ENCODE results near the gene CLIC5. TPM values are rescaled to one million over a fixed set of nuclear protein-coding genes. Genes with fewer than 3 reads are reported as not detected.

Gene CLIC5
- polyA plus RNA-seq (ENCODE audit: insufficient read length in 10 of 10), result 10 to 100 TPM; 12.3 to 20.3 (median 16.0) TPM
- long read RNA-seq, donor 1, full-length matches to known transcripts, result 2 of 2 reads
- long read RNA-seq, donor 1, partial matches to known transcripts, result 0 of 2 reads
- long read RNA-seq, donor 1, other reads (novel, unspliced or antisense), result 0 of 2 reads
- long read RNA-seq, donor 2, full-length matches to known transcripts, result 5 of 5 reads
- long read RNA-seq, donor 2, partial matches to known transcripts, result 0 of 5 reads
- long read RNA-seq, donor 2, other reads (novel, unspliced or antisense), result 0 of 5 reads
- long read RNA-seq, donor 3, result 0 reads
- long read RNA-seq, donor 4, full-length matches to known transcripts, result 3 of 3 reads
- long read RNA-seq, donor 4, partial matches to known transcripts, result 0 of 3 reads
- long read RNA-seq, donor 4, other reads (novel, unspliced or antisense), result 0 of 3 reads
- long read RNA-seq, donor 5, full-length matches to known transcripts, result 10 of 10 reads
- long read RNA-seq, donor 5, partial matches to known transcripts, result 0 of 10 reads
- long read RNA-seq, donor 5, other reads (novel, unspliced or antisense), result 0 of 10 reads
- long read RNA-seq, donor 6, full-length matches to known transcripts, result 2 of 2 reads
- long read RNA-seq, donor 6, partial matches to known transcripts, result 0 of 2 reads
- long read RNA-seq, donor 6, other reads (novel, unspliced or antisense), result 0 of 2 reads
- long read RNA-seq, donor 7, full-length matches to known transcripts, result 1 of 1 reads
- long read RNA-seq, donor 7, partial matches to known transcripts, result 0 of 1 reads
- long read RNA-seq, donor 7, other reads (novel, unspliced or antisense), result 0 of 1 reads
- long read RNA-seq, donor 8, full-length matches to known transcripts, result 1 of 1 reads
- long read RNA-seq, donor 8, partial matches to known transcripts, result 0 of 1 reads
- long read RNA-seq, donor 8, other reads (novel, unspliced or antisense), result 0 of 1 reads
- long read RNA-seq, donor 9, full-length matches to known transcripts, result 1 of 1 reads
- long read RNA-seq, donor 9, partial matches to known transcripts, result 0 of 1 reads
- long read RNA-seq, donor 9, other reads (novel, unspliced or antisense), result 0 of 1 reads

DNA sequence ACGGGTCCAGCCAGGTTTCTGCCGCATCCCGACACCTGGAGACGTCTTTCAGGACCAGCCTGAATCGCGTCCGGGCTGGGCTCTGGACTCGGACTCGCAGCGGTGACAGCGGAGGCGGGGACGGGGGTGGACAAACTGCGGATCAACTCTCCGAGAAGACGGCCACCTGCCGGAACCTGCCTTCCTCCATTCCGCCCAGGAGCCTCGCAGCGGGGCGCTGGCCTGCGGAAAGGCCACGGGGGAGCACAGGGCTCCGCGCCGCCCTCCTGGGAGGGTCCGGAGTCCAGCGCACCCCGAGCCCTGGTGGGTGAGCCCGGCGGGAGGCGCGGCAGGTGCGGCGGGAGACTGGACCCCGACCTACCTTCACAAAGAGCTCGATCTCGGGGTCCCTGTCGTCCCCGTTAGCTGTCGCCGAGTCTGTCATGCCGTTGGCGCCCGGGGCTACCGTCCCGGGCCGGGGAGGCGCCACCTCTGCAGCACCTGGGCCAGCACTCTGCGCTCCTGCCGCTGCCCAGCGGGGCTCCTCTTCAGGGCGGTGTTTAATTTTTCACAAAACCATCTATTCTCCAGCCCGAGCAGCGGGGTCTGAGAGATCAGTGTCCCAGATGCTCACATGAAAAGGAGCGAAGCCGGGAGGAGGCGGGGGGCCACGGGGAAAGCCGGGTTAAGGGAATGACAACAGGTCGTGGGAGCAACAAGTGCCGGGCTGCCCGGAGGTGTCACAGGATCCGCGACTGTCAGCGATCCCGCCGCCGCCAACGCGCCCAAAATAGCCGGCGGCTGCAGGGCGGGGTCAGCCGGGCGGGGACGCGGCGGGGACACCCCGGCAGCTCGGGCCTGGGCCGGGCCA, at the start of gene CLIC5:
TSS of gene CLIC5 (minus strand) at position 742 of the 850 bp plus-strand sequence. CDS start at position 424, 318 bp downstream.
- DNase-seq, result peak in 1 of 3 donors; percentile 32

DNA sequence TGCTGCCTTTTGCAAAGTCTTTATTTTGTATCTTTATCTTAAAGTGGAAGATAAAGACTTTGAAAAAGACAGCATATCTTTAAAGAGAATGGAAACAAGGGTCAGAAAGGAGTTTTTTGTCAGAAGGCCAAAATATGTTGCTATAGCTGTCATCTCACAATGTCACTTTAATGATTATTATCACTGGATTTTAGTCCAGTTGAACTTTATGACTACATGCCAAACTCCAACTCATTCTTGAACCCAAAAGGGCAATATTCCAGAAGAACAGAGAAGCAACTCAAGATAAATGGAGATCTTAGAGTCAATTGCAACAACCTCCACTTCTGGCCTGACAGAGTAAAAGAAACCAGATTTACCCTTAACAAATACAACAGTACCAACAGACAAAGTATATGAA, 47.3 kb upstream of the CLIC5 start:
- DNase-seq, result no peak

DNA sequence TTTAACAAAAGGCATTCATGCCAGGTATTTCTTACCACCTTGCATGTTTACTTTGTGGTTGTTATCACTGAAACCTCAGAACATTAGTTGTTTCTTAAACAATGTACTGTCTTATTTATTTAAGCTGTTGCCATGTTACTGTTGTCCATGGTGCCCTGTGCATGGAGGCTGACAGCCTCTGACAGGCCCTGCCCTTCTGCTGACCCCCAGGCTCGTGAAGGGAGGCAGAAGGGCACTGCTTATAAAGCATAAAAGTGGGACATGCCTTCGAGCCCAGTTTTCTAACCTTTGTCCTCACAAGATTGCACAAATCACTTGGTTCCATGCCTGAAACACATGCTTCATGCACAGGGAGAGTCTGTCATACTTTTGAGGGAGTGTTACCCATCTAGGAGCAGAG, 46.7 kb upstream of the CLIC5 start:
- DNase-seq, result no peak

DNA sequence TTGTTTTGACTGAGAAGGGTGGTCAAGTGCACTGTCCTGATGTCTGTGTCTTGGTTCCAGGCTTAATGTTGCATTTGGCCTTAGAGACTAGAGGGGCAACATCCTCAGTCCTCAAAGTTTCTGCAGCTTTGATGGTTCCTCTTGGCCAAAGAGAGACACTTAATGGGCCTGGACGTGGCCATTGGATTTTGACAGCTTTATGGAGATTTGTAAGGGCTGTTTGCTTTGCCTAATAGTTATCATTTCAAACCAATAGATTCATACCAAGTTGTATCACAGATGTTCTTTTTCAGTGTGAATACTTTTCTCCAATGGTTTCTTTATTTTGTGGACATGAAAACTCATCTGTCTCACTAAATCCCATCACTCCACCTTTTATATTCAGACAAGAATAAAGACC, 45.8 kb upstream of the CLIC5 start:
- no peak for DNase-seq

DNA sequence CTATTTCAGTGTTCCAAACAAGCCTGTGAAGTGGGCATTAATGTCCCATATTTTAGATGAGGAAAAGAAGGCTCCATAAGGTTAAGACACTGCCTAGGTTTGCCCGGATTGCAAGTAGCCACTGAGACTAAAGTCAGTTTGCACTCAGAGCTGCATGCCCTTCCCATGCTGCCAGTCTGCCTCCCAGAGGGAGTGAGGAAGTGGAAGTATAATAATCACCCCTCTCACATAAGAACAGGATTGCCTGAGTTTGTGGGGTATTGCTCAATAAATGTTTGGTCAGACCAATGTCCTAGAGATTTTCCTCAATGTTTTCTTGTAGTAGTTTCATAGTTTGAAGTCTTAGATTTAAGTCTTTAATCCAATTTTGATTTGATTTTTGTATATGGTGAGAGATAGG, 43.9 kb upstream of the CLIC5 start:
- DNase-seq, result no peak

DNA sequence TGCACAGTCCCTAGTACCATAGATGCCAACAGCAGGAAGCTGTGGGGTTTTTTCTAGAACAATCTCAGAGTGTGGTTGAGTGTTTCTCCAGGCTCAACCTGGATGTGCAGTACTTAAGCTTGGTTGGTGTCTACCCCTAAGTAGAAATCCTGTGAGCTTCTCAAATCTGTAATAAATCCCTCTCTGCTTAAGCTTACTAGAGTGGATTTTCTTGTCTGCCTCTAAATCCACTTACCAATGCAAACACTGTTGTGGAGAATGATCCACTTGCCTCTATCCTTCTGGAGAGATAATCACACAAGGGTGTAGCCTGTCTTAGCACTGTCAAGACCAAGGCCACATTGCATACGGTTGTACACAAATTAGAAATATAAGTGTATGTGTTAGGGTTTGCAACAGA, 43.3 kb upstream of the CLIC5 start:
- no peak for DNase-seq

DNA sequence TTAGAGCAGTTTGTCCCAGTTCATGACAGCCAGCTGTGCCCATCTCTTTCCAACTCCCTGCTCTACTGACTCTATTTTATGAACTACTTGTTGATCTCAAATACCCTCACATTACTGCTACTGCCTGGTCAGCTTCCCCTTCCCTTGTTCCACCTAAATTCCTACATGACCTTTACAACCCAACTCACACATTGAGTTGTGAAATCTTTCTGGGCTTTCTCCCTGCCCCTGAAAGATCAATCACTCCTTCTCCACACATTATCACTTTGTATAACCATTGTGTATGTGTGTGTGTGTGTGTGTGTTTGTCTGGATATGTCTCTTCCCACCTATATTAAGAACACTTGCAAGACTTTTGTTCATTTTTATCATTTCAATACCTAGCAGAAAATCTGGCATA, 42.1 kb upstream of the CLIC5 start:
- no peak for DNase-seq

DNA sequence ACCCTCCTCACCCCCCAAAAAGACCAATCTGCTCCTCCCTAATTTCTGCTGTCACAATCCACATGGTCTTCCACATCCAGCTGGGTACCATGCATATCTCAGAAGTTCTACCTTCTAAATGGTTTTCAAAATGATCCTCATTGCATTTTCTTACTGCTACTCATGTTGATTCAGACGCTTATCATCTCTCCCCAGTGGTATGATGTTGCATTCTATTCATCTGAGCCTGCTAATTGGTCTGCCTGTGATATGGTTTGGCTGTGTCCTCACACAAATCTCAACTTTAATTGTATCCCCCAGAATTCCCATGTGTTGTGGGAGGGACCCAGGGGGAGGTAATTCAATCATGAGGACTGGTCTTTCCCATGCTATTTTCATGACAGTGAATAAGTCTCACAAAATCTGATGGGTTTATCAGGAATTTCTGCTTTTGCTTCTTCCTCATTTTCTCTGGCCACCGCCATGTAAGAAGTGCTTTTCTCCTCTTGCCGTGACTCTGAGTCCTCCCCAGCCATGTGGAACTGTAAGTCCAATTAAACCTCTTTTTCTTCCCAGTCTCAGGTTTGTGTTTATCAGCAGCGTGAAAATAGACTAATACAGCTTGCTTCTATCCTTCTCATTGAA, 41.4 kb upstream of the CLIC5 start:
- DNase-seq, result no peak

DNA sequence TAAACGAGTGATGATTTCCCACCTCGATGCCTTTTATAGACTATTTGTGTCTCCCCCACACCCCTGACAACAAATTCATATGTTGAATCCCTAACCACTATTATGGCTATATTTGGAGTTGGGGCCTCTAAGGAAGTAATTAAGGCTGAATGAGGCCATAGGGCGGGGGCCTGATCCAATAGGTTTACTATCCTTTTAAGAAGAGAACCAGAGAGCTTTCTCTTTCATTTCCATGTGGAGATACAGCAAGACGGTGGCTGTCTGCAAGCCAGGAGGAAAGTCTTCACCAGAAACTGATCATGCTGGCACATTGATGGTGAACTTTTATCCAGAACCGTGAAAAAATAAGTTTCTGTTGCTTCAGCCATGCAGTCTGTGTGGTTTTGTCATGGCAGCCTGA, 38.9 kb upstream of the CLIC5 start:
- no peak for DNase-seq

DNA sequence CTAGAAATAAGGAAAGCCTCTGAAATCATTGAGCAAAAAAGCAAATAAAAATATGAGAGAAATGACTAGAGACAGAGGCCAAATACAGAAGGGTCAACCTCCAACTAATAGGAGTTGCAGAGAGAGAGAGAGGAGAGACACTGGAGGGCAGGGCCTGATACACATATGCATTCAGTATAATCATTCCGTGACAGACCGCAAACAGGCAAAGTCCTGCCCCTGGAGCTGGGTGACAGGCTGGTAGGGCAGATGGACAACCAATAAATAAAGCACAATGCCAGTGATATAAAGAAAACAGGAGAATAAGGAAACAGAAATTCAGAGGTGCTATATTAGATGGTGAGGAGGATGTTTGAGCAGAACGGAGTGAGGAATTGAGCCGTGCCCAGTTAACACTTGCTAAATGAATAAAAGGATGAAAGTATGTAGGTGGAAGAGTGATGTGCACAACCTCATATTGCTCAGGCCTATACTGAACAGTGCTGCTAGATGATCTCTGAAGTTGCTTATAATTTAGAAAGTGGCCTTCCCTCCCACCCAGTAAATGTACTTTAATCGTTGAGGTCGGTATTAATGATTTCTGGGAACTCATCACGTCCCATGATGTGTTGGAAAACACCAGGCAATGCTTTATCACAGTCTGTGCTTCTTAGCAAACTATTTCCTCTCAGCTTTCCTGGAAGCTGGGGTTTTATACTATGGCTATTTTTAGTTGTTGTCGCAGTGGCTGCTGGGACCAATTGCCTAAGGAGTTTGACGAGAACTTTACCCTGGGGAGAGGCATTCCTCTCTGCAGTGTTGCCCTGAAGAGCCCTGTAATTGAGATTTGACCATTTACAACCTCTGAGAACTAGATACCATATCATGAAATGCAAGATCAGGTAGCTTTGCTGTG, 37.6 kb upstream of the CLIC5 start:
- peak; percentile 1 to 15 (median 3) for DNase-seq

DNA sequence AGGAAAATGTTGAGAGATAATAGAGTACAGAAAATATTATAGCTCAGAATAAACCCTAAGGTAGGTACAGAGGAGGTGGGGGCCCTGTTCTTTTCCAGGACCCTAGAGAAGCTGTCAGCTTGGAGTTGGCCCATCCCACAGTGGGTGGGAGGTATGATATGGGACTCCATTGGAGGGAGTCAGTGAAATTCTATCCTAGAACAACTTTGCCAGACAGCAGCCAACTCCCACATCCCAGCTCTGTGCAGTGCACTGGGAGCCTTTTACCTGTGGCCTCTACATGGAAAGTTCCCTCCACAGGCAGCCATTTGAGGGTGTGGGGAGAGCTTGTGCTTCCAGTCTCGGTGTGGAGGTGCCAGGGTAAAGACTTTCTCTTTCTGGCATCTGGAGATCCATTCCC, 36.8 kb upstream of the CLIC5 start:
- no peak for DNase-seq

DNA sequence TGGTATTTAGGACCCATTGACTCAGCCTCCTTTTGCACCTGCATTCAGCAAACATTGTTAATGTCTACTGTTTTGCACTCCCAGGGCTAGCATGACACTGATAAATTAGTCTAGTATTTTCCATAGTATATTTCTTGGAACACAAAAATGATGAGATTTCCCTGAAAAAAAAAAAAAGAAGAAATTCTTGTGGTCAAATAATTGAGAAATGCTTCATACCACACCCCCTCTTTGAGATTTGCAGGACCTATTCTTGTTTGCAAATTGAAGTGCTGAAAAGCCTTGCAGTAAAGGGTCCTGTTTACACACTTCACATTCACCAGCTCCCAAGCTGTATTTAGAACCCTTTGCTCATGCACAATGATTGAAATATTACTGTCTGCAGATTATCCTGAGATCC, 36.3 kb upstream of the CLIC5 start:
- DNase-seq, result peak in 1 of 3 donors; percentile 1

DNA sequence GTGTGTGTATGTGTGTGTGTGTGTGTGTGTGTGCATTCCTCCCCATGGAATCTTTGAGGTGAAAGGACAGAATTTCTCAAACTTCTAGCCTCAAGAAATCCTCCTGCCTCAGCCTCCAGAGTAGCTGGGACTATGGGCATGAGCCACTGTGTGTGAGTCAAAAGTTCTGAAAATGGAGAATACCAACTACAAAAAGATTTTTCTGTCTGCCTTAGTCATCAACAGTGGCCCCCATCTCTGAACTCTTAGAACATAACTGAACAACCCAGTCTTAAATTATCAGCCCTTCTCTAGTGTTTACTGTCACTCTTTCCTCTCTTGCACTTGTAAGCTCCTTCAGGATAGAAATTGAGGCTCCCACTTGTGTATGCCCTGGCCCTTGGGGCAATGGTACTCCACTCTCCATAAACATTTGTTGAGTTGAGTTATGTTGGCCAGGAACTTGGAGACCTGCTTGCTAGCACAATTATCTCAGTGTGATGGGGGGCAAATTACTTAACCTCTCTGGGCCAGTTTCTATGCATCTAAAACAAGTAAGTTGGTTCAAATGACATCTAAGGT, 35.3 kb upstream of the CLIC5 start:
- no peak for DNase-seq

DNA sequence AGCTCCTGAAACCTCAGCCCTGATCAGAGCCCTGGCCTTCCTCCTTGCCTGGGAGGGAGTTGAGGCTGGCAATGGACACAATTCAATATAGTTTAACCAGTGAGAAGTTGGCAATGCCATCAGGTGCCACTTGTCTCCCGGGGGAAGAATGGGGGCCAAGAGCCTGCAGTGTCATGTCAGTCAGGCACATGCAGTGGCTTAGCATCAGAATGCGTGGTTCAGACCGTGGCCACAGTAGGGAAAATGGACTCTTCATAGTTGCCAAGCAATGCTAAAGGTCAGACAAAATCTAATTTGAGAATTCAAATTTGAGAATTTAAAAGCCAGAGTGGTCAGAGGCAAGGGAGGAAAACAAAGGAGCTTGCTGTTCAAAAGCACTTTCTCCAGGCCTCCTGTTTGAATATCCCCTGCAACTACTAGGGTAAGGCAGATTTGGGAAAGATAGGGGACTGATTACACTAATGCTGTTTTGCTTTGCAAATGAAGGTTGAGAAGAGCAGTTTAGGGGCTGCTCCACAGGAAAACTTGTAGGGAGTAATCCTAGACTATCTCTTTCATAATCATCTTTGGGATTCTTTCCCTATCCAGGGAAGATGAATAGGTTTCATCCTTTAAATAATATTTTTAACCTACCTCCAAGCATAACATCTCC, 33.1 kb upstream of the CLIC5 start:
- DNase-seq, result no peak

DNA sequence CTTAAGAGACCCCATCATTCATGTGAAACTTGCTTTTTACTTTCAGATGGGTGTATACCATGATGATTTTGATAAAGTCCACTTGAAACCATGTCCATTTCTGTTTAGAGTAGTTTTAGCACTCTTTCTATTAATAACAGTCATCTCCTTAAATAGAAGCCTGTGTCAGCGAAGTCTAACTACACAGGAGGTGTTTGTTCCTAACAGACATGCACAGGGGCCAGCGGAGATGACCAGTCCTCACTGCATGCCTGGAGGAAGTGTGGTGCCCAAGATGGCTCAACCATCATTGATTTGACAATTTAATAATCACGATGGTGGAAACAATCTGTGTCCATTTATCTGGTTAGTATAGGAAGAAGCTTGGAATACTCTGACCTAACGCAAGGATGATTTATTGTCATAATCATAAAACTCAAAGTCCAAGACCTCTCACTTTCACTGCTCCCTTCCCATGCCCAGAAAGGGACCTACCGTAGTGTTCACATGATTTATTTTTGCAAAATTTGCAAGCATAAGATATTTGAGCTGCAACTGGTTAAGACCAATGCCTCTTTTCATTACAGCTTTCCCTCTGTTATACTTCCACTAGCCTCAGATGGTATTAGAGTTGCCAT, 31.0 kb upstream of the CLIC5 start:
- DNase-seq, result no peak

DNA sequence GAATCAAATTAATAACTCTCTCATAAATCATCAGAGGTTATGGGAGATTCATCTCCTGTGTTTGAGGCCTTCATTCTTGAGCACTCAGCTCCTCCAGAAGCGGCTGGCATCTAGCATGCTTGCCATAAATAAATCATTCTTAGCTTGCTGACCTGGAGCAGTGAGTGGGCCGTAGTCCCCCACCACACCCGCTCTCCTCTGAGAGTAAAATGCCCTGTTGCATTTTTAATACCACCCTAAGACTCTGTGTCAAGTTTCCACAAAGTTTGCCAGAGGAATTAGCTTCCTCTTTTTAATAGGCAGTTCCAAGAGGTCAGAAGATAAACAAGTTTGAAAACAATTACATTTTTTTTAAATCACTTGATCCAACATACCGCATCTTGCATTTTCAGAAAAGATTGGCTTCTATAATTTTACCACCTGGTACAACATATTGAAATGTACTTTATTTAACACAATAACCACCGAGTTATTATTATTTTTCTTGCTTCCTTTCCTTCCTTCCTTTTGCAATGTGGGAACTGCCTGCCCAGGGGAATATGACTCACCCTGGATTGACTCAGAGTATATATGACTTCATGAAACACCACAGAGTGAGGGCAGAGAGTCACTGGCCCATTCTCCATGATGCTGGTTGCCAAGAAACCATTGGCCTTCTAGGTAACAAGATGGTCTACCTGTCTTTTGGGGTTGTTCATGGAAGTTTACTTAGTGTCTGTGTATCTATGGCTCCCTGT, 29.4 kb upstream of the CLIC5 start:
- peak; percentile 18 to 57 (median 47) for DNase-seq

DNA sequence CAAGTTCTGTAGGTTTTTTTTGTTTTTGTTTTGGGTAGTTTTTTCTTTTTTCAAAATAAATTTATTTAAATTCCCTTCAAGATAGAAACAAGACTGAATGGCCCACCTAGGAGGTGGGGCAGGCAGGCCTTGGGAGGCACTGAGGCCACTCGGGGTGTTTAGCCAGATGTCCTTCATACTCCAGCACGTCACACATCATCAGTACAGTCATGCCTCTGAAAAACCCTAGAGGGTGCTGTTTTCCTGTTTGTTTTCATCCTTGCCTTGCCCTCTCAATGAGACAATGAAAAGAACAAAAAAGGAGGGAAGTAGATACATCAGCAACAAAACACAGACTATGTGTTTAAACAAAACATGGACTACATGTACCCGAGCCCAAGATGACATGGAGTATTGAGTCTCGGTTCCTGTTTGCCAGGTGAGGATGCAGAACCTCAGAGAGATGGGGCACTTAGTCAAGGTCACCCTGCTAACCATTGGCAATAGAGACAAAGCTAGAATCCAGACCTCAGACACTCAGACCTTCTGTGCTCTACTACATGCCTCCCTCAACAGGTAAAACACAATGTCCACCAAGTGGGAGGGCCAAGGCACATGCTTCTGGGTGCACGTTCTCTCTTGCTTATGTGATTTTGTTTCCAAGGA, 26.8 kb upstream of the CLIC5 start:
- DNase-seq, result peak in 1 of 3 donors; percentile 18
